ENCODE data around the gene MCUB.
"Not testable (repeated sequence)": the region's sequence is repeated elsewhere in the genome, so short reads cannot be mapped to it uniquely, and the experiment has no call there.

The MCUB gene

DNA sequence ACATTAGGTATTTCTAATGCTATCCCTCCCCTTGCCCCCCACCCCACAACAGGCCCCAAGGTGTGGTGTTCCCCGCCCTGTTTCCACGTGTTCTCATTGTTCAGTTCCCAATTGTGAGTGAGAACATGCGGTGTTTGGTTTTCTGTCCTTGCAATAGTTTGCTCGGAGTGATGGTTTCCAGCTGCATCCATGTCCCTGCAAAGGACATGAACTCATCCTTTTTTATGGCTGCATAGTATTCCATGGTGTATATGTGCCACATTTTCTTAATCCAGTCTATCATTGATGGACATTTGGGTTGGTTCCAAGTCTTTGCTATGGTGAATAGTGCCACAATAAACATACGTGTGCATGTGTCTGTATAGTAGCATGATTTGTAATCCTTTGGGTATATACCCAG, 20.0 kb downstream of the MCUB start:
- DNase-seq = not testable (repeated sequence)

DNA sequence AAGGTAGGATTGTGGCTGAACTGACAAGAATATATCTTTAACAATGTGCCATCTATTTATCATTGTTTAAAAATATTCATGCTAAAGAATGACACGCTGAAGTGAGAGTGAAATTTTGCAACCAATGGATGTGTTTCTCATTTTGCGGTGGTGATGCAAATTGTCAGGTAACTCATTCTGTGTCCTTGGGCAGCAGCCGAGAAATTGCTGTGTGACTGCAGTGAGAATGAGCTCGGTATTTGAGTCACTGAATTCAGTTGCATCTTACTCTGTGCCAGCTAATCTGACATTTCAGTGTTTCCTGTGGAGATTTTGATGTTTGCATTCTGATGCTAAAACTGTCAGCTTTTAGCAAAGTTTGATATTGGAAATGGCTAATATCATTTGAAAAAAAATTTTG, 28.1 kb downstream of the MCUB start:
- DNase-seq = no peak

DNA sequence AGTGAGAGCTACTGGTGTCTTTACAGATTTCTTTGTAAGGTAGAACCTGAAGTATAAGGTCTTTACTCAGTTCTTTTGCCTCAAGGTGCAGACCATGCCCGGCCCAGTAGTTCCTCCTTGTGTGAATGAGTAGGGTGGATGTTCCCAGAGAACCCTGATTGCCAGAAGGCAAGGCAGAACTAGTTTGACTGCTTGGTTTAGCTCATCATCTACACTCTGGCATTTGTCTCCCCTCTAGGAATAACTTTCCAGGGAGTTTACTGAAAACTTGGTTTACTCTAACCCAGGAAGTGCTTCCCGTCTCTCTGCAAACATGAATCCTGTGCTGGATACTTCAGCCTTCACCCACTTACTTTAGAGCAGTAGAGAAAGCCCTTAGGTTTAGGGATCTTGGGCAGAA, 29.1 kb downstream of the MCUB start:
- DNase-seq = no peak

DNA sequence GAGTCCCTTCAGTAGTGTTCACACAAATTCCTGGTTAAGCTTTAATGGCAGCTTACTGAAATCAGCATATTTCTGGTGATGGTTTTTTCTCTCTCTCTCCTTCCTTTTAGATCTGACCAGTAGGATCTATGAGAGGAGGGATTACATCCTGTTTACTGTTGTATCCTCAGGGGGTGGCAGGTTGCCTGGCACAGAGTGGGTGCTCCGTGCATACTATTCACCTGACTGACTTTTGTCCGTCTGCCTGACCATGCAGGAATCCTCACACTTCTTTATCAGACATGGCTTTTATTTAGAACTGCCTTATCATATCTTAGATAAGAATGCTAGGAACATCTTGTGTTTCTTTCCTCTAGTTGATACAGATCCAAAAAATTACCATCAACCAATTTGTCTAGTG, 29.6 kb downstream of the MCUB start:
- no peak for DNase-seq

DNA sequence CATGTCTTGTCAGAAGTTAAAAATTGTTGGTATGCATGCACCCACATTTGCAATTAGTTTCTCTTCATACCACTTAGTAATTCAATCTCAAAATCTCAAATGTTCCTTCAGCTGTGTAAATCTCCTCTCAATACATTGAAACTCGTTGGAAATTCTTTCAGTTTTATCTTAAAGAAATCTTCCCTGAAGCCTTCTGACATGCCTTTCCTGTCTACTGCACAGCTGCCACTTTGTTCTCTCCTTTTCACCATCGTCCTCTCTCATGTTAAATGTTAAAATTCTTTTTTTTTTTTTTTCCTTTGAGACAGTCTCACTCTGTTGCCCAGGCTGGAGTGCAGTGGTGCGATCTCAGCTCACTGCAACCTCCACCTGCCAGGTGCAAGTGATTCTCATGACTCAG, 30.9 kb downstream of the MCUB start:
- DNase-seq = no peak

DNA sequence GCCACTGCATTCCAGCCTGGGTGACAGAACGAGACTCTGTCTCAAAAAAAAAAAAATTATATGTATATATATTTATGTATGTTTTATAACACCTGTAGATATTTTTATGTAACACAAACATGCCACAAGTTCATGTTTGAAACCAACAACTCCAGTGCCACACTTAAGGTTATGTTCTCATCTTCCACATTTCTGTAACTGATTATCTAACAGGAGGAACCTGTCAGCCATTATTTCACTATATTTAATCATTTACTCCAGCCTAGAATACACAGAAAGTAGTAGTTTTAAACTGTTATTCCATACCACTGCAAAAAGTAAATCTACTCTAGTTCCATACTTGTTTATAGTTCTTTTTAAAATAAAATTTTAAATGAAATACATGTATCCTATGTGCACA, 32.3 kb downstream of the MCUB start:
- DNase-seq = no peak

DNA sequence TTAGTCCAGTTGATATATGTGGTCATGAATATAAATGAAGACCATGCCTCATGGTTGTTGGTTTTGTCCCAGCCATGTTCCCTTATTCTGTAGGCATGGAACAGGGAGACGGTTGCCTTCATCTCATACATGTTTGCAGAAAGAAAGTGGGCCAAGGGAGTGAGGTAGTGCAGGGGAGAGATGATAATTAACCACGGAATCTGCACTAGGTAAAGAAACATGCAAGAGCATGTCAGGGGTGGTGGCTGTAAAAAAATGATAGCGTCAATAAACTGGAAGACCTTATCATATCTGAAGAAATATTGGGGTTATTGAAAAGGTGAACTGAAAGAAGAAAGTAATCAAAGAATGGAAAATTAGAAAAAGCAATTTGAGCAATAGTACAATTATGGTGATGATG, 35.1 kb downstream of the MCUB start:
- DNase-seq = not testable (repeated sequence)

DNA sequence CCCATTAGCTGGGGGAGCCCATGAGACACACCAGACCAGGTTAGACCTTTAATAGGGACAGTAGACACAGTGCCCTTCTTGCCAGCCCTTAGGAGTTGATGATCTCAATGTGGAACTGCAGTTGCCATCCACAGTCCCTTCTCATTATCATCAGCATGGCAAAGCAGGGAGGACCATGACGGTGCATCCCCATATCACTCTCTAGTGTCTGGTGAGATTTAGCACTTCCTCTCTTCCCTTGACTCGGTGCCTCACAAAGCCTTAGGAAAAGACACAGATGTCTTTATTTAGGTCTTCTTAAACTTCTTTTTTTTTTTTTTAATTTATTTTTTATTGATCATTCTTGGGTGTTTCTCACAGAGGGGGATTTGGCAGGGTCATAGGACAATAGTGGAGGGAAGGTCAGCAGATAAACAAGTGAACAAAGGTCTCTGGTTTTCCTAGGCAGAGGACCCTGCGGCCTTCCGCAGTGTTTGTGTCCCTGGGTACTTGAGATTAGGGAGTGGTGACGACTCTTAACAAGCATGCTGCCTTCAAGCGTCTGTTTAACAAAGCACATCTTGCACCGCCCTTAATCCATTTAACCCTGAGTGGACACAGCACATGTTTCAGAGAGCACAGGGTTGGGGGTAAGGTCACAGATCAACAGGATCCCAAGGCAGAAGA, 36.5 kb downstream of the MCUB start:
- DNase-seq = not testable (repeated sequence)

DNA sequence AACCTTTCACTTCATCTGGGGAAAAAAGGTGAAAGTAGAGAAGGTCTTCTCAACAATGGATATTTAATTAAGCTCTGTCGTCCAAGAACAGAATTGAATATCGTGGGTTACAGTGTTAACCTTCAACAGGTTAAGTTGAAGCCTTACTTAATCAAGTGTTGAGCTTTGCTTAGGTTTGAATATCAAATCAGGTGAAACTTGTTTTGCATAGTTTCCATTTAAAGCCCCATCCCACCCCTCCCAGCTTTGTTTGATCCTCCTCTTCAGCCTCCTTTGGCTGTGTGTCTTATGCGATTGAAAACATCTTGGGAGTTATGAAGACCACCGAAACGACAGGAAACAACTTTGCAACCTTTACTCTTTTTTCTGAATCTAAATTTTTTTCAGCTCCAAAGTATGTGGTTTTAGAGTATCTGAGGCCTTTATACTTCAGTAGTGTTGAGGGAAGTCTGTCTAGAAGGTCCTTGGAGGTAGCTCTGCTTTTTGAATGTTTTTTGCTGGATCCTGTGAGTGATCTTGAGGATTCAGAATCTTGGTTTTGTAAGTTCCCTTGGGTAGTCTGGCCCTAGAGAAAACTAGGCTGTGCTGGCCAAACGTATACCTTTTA, 39.1 kb downstream of the MCUB start:
- no peak for DNase-seq

DNA sequence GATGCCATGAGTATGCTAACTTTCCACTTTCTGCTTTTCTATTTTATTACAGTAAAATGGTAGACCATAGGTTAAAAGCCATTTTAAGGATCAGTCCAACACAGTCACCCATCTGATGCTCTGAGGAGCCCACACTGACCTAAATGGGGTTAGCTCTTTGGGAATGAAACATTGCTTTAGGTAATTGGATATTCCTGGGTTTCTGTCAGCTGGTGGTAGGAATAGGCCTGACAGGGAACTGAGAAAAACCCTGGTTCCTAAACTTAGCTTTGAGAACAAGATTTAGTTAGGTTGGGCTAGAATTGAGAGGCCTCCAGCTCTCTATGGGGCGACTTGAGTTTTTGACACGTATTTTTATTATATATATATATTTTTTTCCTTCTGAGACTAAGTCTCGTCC, 40.4 kb downstream of the MCUB start:
- DNase-seq = no peak

DNA sequence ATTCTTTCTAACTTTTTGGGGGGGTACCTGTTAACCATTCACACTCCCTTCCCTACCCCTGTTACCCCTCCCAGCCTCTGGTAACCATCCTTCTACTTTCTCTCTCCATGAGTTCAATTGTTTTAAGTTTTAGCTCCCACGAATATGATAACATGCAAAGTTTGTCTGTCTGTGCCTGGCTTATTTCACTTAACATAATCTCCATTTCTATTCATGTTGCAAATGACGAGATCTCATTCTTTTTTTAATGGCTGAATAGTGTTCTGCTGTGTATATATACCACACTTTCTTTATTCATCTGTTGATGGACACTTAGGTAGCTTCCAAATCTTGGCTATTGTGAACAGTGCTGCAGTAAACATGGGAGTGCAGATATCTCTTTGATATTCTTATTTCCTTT, 41.3 kb downstream of the MCUB start:
- DNase-seq = no peak

DNA sequence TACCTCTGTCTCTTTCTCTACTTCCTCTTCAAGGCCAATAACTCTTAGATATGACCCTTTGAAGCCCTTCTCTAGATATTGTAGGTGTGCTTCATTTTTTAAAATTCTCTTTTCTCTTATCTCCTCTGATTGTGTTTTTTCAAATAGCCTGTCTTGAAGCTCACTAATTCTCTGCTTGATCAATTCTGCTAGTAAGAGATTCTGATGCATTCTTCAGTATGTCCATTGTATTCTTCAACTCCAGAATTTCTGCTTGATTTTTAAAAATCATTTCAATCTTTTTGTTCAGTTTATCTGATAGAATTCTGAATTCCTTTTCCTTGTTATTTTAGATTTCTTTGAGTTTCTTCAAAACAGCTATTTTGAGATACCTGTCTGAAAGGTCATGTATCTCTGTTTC, 47.9 kb downstream of the MCUB start:
- DNase-seq = no peak

DNA sequence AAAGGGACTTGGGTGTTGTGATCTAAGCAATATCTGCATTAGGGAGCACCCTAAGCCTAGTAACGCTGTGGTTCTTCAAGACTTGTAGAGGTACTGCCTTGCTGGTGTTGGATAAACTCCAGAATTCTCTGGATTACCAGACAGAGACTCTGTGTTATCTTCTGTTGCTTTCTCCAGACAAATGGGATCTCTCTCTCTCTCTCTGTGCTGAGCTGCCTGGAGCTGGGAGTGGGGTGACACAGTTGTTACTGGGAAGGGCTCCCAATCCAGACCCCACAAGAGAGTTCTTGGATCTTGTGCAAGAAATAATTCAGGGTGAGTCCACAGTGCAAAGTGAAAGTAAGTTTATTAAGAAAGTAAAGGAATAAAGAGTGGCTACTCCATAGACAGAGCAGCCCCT, 48.8 kb downstream of the MCUB start:
- DNase-seq = no peak

DNA sequence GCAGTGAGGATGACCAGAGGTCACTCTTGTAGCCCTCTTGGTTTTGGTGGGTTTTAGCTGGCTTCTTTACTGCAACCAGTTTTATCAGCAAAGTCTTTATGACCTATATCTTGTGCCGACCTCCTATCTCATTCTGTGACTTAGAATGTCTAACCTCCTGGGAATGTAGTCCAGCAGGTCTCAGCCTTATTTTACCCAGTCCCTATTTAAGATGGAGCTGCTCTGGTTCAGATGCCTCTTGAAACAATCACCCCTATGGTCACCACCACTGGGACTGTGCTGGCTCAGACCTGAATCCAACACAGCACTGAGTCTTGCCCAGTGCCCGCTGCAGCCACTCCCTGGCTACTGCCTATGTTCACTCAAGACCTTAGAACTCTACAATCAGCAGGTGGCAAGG, 49.4 kb downstream of the MCUB start:
- DNase-seq = no peak

DNA sequence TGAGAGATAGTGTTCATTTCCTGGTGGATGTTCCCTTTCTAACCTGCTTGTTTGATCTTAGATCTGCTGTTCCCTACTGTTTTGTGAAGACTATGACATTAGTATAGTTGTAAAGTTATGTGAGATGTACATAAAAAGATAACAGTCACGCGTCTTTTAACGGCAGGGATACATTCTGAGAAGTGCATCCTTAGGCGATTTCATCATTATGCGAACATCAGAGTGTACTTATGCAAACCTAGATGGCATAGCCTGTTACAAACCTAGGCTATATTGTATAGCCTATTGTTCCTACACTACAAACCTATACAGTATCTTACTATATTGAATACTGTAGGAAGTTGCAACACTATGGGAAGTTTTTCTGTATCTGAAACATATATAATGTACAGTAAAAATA, 50.4 kb downstream of the MCUB start:
- DNase-seq = no peak

DNA sequence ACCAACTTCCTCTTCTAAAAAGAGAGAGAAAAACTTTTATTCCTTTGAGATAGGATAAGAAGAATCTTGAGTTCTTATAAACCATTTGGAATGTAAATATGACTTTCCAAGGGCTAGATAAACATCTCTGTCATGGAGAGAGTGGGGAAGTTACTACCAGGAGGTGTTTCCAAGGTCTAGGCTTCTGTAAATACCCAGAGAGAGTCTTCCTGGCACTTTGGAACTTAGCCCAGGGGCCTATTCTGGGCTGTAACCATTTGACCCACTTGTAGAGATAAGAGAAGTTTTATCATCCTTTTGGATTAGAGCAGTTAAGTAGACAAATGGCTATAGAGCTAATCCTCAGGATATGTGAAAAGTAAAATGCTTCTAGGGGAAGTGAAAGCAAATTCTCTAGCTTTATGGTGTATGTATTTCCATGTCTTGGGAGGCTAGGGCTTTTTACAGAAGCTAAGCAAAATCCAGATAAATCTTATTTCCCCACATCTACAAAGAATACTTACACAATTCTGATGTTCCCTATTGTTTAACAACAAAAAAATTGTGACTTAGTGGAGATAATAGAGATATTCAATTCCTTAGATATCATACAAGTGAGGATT, 51.1 kb downstream of the MCUB start:
- DNase-seq = no peak

DNA sequence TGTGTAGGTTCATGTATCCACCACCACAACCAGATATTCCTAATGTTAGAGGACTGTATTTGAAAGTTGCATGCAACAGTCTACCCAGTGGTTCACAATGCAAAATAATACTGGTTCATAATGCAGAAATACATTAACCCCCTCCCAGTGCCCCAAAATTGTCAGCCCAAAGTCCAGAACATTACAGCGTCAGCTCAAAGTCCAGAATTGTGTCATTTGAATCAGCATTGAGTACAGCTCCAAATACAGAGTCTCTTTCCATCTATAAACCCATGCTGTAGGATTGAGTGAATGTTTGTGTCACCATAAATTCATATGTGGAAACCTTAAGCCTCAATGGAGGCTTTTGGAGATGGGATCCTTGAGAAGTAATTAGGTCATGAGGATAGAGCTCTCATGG, 54.0 kb downstream of the MCUB start:
- DNase-seq = no peak

DNA sequence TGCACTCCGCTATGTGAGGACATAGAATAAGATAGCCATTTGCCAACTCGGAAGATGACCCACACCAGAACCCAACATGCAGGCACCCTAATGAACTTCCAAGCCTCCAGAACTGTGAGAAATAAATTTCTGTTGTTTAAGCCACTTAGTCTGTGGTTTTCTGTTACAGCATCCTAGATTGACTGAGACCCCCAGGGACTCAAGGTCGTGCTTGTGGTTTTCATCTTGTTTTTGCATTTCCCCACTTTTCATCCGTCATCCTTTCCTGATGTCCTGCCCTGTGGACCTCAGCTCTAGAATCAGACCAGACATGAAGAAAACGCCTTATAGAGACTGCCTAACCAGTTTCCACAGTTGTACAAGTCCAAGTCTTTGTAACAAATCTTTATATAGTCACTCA, 54.4 kb downstream of the MCUB start:
- DNase-seq = no peak

DNA sequence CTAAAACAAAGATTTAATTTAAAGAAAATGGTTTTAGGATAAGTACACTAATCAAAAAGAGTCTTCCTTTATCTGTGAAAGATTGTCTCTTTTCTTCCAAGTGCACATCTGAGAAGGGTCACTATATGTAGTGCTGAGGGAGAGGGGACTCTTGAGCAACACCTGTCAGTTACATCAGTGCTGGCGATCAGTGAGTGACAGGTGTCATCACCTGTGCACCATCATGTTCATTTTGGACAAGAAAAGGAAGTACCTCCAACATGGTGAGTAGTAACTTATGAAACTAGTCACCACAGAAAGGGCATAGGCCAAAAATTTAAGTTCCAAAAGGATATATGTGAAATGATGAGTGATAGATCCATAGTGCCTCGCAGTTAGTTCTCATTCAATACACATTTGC, 55.7 kb downstream of the MCUB start:
- DNase-seq = no peak

DNA sequence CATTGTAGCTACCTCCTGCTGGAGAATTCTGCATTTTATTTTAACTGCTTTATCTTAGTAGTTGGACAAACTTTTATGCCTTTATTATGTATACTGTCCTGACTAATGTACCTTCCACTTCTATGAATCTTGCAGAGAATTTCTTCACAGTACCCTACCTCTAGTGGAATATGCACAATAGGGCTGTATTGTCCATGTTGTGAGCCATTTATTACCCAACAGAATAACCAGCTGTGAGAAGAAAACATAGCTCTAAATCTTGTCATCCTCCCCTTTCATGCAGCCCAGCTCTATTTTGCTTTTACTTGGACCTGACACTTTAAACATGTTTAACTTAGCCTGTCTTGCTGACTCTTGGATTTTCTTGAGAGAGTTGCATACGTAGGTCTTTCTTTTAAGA, 56.2 kb downstream of the MCUB start:
- no peak for DNase-seq

DNA sequence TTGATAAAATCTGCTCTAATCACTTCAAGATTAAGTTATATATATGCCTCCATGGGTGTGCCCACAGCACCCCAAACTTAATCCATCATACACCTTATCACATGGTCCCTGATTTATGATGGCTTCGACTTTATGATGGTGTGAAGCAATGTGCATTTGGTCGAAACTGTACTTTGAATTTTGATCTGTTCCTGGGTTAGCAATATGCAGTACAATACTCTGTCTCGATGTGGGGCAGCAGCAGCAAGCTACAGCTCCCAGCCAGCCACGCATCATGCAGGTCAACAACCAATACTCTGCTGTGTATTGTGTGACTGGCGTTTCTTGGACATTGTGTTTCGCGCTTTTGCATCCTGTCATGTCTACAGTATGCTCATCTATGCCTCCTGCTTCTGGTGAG, 62.6 kb downstream of the MCUB start:
- DNase-seq = no peak

DNA sequence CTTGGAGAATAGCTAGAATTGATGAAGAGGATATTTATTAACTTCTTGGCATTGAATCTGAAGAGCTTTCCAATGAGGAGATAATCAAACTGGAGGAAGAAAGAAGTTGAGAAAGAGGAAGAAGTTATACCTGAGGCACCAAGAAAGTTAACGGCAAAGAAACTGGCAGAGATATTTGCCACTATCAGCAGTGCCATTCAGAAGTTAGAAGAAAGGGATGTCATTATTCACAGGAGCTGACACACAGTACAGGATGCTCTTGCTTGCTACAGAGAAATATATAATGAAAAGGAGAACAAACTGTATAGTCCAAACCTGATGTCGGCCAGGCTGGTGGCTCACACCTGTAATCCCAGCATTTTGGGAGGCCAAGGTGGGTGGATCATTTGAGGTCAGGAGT, 64.5 kb downstream of the MCUB start:
- no peak for DNase-seq

DNA sequence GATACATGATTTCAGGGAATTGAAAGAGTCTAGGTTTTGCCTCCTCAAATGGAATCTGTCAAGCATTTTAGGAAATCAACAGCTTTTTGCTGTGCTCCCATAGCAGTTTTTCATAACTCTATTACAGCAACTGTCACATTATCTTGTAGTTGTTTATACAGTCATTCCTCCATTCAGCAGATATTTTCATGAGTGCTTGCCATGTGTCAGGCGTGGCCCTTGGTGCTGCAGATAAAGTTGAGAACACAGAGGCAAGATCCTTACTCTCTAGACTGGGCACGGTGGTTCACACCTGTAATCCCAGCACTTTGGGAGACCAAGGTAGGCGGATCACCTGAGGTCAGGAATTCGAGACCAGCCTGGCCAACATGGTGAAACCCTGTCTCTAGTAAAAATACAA, 67.3 kb downstream of the MCUB start:
- no peak for DNase-seq

DNA sequence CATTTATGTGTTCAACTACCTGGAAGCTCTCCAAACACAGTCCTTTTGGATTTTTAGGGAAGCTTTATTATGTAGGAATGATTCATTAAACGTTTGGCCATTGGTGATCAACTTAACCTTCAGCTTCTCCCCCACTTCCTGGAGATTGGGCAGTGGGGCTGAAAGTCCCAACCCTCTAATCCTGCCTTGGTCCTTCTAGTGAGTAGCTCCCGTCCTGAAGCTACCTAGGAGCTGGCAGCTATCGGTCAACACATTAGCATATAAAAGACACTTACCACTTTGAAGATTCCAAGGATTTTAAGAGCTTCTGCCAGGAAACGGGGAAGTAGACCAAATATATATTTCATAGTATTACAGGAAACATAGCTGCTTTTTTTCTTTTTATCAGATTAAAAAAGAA, 69.7 kb downstream of the MCUB start:
- no peak for DNase-seq

DNA sequence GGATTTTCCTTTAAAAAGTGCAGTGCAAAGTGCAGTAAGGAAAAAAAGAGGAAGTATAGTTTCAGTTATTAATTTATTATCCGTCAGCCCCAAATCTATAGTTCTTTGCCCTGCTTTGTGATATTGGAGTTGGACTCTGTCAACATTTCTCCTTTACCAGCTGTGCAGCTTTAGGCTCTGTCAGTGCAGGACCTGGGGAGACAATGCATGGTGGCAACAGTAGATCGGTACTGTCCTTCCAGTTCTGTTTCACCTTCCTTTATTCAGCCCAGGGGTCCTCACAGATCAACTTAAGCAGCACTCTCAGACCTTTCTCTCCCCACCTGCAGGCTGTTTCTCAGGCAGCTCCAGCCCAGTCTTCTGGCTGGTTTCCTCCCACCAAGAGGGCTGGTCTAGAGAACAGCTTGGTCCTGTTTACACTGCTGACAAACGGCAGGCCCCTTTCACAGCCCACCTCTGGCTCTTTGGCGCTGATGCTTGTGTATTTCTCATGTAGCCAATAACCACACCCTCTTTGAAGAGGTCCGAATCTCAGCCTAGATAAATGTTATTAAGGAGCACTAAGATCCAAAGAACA, 71.6 kb downstream of the MCUB start:
- DNase-seq = no peak
